Left renal cortex interstitium (tissue), 4 donors: ENCODE measurements around the gene ATP13A3. TPM values are rescaled to one million over a fixed set of nuclear protein-coding genes. Genes with fewer than 3 reads are reported as not detected.

ENCODE experiments used
- DNase-seq, 4 donors: peaks; one replicate each; pipeline ENCODE4 v3.0.0-alpha.2; 2013; ENCODE audit warnings: low read depth in 4 of 4, low spot score in 2 of 4, missing footprints in 1 of 4
- polyA plus RNA-seq, 4 donors: library from polyadenylated mRNA; unstranded; fragments of 120-200 nt; gene quantifications; one replicate each; pipeline ENCODE4 v1.2.1, GENCODE V29; 2013; ENCODE audit not compliant: insufficient read length in 4 of 4

ATP13A3 gene
- polyA plus RNA-seq, 4 donors, result 84.8 to 124 (median 91.5) TPM

DNA sequence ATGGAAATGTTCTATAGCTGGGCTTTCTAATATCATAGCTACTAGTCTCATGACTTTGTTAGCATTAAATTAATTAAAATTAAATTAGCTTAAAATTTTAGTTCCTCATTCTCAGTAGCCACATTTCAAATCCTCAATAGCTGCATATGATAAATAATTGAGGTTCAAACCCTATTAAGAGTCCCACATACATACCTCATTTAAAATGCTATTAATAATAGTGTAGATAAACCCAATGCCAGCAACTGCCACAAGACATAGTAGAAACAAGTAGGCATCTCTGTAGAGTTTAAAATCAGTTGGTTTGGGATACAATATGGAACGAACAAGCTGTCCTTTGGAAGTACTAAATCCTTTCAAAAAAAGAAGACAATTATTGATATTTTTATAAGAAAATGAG lies 39.1 kb downstream of the ATP13A3 start:
- no peak for DNase-seq

DNA sequence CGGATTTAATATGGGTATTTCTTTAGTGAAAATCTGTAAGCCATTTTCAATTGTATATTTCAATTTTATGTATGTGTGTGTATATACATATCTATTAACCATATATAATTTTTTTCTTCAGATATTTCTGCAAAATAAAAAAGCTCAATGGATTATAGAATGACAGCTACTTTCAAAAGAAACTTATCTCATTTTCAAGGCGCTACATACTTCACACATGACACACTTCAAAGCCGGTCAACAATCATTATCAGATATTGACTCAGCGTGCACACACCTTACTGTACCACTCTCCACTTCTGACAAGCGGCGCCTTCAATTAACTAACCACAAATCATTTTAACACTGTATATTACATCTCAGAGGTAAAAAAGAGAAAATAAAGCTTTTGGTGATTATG lies 39.6 kb downstream of the ATP13A3 start:
- DNase-seq, result no peak

DNA sequence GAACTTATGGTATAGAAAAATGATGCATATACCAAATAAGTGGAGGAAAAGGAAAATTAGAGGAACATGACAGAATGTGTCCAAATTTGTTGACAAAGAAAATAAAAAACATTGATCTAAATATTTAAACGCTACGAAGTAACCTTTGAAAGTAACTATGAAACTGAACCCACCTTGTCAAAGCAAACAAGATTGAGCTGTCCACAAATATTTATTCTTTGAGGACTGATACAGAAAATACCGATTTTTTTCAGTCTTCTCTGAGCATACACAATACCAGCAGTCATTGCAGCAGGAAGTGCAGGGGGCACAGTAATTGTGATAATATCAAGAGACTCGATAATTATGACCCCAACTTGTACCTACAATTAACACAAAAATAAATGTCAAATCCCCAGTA lies 40.0 kb downstream of the ATP13A3 start:
- no peak for DNase-seq

DNA sequence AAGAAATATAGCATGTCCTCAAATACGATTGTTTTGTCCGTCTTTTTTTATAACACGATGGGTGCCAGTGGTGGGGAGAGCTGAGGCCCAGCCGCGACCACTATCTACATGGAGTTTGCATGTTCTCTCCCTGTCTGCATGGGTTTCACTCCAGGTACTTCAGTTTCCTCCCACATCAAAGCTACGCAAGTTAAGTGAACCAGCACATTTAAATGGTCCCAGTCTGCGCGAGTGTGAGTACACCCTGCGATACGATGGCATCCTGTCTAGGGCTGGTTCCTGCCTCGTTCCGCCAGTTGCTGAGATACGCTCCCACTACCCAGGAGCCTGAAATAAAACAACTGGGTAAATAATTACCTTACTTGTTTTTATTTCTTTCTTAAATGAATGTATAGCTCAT lies 40.6 kb downstream of the ATP13A3 start:
- DNase-seq, result no peak

DNA sequence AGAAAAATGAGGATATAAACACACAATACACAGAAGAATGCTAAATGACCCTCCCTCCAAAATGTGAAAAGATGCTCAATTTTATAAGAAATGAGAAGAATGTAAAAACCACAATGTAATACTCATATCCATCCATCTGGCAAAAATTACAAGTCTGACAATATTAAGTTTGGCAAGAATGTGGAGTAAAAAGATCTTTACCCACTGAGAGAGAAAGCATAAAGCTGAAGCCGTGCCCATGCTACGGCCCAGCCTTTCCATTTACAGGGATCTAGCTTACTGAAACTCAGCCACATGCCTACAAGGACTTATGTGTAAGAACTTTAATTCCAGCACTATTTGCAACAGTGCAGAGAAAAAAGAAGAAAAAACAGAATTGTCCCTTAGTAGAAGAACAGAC lies 42.9 kb downstream of the ATP13A3 start:
- DNase-seq, result no peak

DNA sequence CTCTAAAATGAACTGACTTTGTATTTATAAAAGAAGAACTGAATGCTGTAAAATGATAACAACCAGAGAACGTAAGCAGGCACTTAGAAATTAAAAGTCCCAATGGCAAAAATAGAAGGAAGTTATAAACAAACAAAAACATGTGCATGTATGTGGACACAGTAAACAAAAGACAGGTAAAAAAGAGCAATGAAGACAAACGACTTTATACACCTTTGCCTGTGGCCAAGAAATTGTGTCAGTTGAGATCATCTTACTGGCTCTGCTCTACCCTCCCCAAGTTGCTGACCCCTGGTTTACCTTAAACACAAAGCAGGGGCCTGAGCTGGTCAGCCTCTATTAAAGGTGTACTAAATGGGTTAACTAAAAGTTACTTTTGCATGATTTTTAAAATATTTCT lies 46.0 kb downstream of the ATP13A3 start:
- no peak for DNase-seq

DNA sequence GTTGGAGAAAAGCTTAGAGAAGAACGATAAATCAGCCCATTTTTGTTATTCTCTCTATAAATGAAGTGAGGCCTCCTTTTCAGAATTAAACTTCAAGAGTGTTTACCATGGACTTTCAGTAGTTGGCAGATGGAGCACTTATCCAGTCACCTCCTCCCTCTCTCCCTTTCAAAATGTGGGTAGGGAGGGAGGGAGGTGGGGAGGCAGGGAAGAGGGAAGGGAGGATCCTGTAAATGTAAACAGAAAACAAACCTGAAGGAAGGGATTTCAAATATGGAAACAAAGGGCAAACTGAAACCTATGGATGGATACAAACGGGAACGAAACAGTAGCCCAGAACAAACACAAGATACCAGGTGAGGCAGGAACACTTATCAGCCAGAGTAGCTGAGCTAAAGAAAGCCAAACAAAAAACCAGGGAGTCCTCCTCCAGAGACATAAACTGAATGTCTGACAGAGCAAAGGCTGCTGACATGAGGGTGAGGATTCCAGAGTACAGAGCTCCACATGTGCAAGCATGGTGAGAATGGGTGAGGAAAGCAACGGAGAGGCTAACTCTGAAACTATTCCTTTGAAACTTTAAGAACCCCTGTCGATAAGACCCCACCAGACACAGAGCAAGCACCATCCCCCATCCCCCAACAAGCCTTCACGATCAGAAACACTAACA lies 46.8 kb downstream of the ATP13A3 start:
- peak in 1 of 4 donors; percentile 17 for DNase-seq

DNA sequence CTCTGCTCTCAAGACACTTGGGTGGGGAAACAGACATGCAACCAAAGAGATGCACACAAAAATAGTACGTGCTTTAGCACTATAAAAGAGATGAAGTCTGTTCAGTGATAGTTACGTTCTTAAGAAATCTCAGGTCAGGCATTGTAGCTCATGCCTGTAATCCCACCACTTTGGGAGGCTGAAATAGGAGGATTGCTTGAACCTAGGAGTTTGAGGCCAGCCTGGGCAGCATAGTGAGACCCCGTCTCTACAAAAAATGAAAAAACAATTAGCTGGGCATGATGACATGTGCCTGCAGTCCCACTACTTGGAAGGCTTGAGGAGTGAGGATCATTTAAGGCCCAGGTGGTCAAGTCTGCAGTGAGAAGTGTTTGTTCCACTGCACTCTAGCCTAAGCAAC lies 52.3 kb downstream of the ATP13A3 start:
- no peak for DNase-seq

DNA sequence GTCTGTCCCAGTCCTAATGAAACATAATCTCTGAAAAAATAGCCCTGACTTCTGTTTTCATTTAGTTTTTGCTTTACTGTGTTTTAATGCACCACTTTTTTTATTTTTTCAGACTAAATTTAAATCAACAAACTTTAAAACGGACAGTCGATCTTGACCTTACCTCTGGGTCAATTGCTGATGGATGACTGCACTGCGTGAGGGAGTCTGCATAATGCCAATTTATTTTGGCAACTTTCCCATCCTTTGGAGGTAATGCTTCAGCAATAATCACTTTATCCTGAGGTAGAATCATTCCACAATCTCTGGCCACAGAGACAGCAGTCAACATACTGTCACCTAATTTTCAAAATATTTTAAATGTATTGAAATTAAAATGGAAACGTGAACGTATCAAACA lies 55.2 kb downstream of the ATP13A3 start:
- DNase-seq, result no peak

DNA sequence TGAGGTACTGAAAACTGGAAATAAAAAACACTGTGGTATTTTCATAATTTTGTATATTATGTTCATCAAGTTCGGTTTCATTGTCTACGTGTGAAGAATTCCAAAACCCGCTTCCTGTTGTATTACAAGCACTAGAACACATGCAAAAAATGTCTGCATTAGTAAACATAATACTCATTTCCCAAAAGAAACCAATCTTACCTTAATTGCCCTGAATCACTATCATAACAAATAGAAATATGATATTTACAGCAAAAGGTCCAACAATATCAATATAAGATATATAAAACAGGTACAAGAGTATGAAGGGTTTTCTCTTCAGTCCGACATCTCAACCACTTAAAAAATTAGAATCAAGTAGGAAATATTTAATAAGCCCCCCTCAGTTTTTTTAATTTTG lies 61.4 kb downstream of the ATP13A3 start:
- DNase-seq, result no peak

DNA sequence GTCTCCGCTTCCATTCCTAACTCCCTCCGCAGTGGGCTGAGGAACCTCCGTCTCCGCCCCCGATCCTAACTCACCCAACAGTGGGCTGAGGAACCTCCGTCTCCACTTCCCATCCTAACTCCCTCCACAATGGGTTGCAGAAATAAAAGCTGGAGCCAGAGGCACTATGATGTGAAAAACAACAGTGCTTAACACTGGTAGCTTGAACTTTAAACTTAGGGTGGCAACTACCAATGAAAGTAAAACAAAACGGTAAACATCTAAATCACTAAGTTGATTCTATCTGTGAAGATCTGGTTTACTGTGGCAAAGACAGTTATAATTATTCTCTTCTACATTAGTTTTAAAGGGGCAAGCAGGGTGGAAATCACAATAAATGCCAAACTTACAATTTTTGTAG lies 61.8 kb downstream of the ATP13A3 start:
- no peak for DNase-seq

DNA sequence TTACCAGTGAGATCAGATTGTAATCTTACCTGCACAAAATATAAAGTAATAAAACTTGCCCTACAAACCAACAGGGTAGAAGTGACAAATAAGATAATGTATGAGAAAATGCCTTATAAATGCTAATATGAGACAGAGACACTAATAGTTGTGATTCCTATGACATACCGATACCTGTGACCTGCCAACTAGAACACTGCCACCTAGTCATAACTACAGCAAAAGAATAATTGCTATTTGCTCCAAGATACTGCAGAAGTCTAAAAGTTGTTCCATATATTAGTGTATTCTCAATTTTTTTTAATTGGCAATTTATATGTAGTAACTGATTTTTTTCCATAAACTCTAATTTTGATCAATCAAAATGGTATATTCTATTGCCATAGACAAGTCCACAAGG lies 62.4 kb downstream of the ATP13A3 start:
- no peak for DNase-seq

DNA sequence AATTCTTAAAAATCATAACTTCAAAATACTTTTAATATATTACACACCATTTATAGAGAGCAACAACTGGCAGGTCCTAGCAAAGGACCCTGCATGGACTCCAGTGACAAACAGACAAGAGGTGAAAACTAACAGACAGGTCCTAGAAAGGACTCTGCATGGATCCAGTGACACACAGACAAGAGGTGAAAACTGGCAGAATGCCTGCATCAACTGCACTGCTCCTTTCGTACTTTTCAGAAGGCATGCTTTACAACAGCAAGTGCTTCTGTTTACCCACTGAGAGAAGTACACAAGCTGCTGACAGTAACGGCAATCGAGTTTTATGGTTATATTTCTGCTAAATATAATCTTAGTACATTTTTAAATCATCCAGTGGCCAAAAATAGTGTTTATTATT lies 63.5 kb downstream of the ATP13A3 start:
- no peak for DNase-seq

DNA sequence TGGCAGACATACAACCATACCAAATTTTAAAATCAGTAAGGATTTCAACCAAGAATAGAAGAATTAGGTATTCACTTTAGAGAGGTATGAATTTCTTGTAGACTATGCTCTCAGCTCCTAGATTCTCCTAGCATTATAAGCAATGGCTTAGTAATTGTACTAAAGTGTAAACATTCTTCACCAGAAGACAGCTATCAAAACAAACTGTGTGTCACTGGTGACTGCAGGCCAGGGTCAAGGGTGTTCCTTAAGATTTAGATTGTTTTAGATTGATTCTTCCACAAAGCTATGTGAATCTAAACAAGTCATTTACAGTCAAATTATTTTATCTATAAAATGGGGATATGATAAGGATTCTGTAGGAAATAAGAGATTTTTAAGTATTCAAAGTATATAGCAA lies 64.6 kb downstream of the ATP13A3 start:
- DNase-seq, result no peak

DNA sequence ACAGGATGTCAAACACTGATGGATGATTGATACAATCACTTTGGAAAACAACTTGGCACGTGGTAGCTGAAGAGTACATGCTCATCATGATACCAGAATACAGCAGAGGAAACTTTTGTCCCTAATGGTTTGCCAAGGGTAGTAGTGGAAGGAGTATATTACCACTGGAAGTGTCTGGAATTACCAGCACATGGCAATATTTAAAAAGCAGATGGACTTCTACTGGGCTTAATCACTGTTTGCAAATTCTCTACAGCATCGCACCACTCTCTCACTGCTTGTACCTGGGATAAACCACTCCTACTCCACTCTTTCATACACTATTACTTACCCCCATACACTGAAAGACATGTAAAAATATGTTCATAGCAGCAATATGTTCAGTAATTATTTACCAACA lies 68.1 kb downstream of the ATP13A3 start:
- no peak for DNase-seq

DNA sequence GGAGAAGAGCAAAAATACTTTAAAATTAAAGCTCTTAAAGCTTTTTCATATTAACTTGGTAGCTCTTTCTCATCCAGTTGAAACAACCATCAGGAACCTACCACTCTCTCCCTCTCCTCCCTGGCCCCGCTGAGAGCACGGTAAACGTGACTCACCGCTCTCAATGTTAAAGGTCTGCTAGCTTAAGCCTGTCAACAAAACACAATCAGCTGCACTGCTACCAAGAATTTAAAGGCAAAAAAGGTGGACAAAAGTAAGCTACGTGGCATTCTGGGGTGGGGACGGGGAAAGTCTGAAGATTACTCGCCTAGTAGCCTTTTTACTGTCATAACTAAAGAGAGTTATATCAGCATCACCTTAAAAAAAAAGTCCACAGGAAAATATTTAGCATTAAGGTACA lies 79.4 kb downstream of the ATP13A3 start:
- no peak for DNase-seq

DNA sequence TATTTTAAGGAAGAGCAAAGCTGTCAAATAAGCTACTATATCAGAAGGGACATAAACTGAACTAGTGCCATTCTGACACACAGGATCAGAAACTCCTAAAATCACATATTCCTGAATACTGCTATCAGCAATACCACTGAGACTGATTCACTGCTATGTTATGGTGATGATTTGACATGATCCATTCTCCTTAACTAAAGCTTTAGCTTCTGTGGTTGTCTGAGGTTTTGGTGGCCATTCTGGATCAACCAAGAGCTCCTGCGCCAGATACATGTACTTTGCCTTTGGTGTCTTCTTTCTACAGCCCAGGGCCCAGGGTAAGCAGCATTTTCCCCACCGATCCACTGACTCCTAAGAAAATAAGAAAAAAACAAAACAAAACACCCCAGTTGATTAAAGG lies 81.0 kb downstream of the ATP13A3 start:
- no peak for DNase-seq

DNA sequence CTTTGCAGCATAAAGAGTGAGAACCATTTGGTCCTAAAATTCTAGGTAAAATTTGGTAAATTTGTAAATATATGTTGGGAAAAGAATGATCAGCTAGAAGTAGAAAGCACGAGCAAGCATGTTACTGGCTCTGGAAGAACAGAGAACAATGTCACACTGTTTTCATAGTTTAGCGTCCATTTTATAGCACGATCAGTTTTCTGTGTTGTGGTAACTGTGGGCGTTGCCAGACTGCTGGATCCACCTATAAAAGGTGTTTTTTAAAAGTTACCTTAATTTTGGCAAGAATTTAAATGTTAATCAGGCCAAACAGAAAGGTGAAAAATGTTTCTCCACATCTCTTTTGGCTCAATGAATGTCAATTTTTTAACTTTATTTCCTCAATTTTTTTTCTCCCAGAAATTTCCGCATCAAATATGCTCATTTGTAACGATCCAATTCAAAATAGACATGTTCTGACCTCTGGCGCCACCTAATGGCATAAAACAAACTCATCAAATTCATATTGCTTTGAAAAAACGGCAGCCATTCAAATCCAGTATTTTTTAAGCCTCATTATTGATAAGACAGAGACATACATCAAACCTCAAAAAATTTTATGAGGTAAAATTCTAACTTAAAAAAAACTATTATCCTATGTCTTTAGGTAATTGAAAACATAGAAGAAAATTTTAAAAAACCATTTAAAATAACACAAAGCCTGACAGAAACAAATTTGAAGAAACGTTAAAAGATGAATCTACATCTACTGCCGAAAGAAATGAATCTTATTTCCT lies 82.2 kb downstream of the ATP13A3 start:
- no peak for DNase-seq

DNA sequence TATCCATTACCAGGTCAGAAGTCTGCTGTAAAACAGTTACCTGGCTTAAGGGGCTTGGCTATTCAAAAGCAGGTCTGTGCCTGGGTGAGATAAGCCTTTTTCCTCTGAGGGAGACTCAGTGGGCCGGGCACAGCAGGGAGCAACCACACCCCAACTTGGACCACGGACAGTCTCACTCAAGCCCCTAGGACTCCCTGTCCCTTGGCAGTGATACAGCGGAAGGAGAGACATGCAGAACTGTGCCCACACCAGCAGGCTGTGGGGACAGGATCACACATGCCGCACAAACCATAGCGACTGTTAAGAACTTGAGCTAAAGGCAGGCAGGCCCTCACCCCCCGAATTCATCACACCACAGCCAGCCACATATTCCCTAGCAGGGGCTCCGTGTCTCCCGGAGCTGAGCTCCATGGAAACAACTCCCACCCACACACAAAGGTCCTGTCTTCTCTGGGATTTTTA lies 84.9 kb downstream of the ATP13A3 start:
- DNase-seq, result no peak

DNA sequence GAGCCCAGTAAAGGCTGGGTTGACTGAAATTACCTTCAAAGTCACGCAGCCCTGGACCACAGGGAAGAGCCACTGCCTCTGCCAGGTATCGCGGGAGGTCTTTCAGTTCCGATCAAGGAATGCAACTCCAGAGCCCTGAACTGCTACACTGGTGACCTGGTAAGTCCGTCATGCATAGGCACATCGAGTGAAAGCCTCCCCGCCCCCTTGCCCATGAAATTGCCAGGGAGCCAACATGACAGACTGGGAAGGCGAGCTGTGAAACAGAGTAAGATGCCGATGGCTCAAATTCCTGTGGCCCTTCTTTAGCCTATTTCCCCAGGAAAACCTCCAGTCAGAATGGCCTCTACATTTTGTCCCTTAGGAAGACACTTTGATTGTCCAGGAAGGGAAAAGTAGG lies 85.5 kb downstream of the ATP13A3 start:
- no peak for DNase-seq

DNA sequence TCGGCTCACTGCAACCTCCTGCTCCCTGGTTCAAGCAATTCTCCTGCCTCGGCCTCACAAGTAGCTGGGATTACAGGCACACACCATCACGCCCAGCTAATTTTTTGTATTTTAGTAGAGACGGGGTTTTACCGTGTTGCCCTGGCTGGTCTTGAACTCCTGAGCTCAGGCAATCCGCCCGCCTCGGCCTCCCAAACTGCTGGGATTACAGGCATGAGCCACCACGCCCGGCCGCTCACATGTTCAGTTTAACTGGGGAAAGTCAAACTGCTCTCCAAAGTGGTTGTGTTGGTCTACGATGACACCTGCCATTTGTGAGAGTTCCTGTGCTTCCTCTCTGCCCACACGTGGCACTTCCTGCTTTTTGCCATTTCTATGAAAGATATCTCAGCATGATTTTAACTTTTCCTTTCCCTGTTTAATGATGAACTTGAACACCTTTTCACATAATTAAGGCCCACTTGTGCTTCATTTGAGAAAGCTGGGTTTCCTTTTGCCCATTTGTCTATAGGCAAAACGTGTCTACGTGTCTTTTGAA lies 86.9 kb downstream of the ATP13A3 start:
- no peak for DNase-seq

DNA sequence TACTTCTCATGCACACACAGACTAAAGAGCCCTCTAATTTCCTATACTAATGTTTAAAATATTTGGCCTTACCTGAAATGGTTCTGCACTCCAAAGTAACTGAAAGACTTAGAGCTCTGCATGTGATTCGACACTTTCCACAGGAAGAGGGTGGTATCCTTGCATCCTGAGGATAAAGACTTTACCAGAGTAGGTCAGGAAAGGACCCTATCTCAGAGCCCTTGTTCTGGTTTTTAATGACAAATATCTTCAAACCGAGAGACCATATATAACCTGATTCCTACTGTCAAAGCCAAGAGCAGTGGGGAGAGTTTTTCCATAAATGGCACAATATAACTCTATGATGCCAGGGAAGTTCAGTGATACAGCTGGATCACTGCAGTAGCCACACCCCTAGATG lies 87.6 kb downstream of the ATP13A3 start, which contains the start of gene GP5:
TSS of gene GP5 (minus strand) at position 101 of the 400 bp plus-strand sequence. CDS start 984 bp downstream, outside the sequence.
- DNase-seq, result no peak
